Endodermal cell (in vitro differentiated cells): ENCODE data around the gene C2orf81. TPM values are rescaled to one million over a fixed set of nuclear protein-coding genes. Genes with fewer than 3 reads are reported as not detected.

Experiments
- DNase-seq: peaks from one replicate; pipeline ENCODE4 v3.0.0-alpha.2; 2017
- H3K27ac ChIP-seq: 2 replicates; pipeline ENCODE4 v1.5.1; 2013; ENCODE audit warnings: mild to moderate bottlenecking, low read depth, low read length, moderate library complexity
- H3K27me3 ChIP-seq: 2 replicates; pipeline ENCODE4 v1.6.1; 2013; ENCODE audit warnings: mild to moderate bottlenecking, low read length, moderate library complexity; ENCODE audit not compliant: insufficient read depth, control insufficient read depth, poor library complexity, severe bottlenecking
- H3K36me3 ChIP-seq: 2 replicates; pipeline ENCODE4 v1.7.0; 2013; ENCODE audit warnings: mild to moderate bottlenecking, low read length, moderate library complexity; ENCODE audit not compliant: control insufficient read depth, insufficient read depth
- H3K4me1 ChIP-seq: one replicate; pipeline ENCODE4 v1.7.0; 2013; ENCODE audit warnings: low read length; ENCODE audit not compliant: control insufficient read depth, insufficient read depth
- H3K4me3 ChIP-seq: 2 replicates; pipeline ENCODE4 v1.5.1; 2013; ENCODE audit warnings: mild to moderate bottlenecking, low read length, moderate library complexity
- H3K9ac ChIP-seq: 2 replicates; pipeline ENCODE4 v1.6.1; 2013; ENCODE audit warnings: mild to moderate bottlenecking, low read length, moderate library complexity; ENCODE audit not compliant: poor library complexity, severe bottlenecking; ENCODE audit errors: extremely low read depth
- H3K9me3 ChIP-seq: 2 replicates; pipeline ENCODE4 v1.6.1; 2013; ENCODE audit warnings: mild to moderate bottlenecking, low read length, moderate library complexity; ENCODE audit not compliant: control insufficient read depth
- H3K27ac Mint-ChIP-seq: 2 replicates; pipeline ENCODE4 v1.8.0; 2020; ENCODE audit warnings: mixed read lengths
- H3K27me3 Mint-ChIP-seq: 2 replicates; pipeline ENCODE4 v1.8.0; 2021; ENCODE audit warnings: mild to moderate bottlenecking, mixed read lengths; ENCODE audit not compliant: insufficient read depth
- H3K36me3 Mint-ChIP-seq: 2 replicates; pipeline ENCODE4 v1.8.0; 2020; ENCODE audit warnings: low read depth, mixed read lengths
- H3K4me1 Mint-ChIP-seq: 2 replicates; pipeline ENCODE4 v1.8.0; 2020; ENCODE audit warnings: mixed read lengths
- H3K4me3 Mint-ChIP-seq: 2 replicates; pipeline ENCODE4 v1.8.0; 2020; ENCODE audit warnings: mild to moderate bottlenecking, moderate library complexity, mixed read lengths
- H3K9me3 Mint-ChIP-seq: 2 replicates; pipeline ENCODE4 v1.8.0; 2020; ENCODE audit warnings: mild to moderate bottlenecking, mixed read lengths
- WGBS, 2 experiments: methylation state at CpG; one replicate each; pipeline versions ENCODE4 v1.1.5 to v1.1.7; 2013; ENCODE audit warnings: missing lambda C conversion rate in 2 of 2, mixed read lengths in 1 of 2; ENCODE audit not compliant: insufficient coverage in 1 of 2, insufficient read length in 1 of 2; 5-methylcytosine and 5-hydroxymethylcytosine counted together
- total RNA-seq, 2 donors: library from RNA; stranded (reverse); fragmentation: NEBNext Ultra II Directional in 1 of 2; extraction: Animal tissue kit (Norgen Biotek cat#: 25700) in 1 of 2; gene quantifications; 2 replicates in 1 of 2; 3 replicates in 1 of 2; pipeline ENCODE4 v1.2.1, GENCODE V29; 2021
- TF ChIP-seq, protein P1 (sequence below): fragments of 200-600 bp; sonication (generic); conservative IDR thresholded peaks from 2 replicates; pipeline ENCODE4 v1.5.0; 2021; ENCODE audit warnings: antibody characterized with exemption, mild to moderate bottlenecking

C2orf81 gene
- total RNA-seq, 2 donors from 2014 or later, result 3.8 to 4.8 TPM

- Histone ChIP-seq H3K4me1 (peaks cover 13% of the 10 kb centered on the region), H3K4me3 (no peak overlapping the region), H3K9me3 (no peaks in the 10 kb centered on the region), H3K9ac (no peak overlapping the region), H3K27ac (no peak overlapping the region), H3K27me3 (no peaks in the 10 kb centered on the region), H3K36me3 (peaks cover 79% of the 10 kb centered on the region)
- Mint-ChIP-seq H3K27ac (peak overlapping the region; percentile 38), H3K27me3 (no peaks in the 10 kb centered on the region), H3K4me3 (no peak overlapping the region), H3K36me3 (peaks cover 53% of the 10 kb centered on the region), H3K4me1 (peaks cover 21% of the 10 kb centered on the region), H3K9me3 (no peaks in the 10 kb centered on the region)
- WGBS, 2 experiments, result 90 to 97% methylated on average over 4 to 6 of the region's 6 CpGs
- TF ChIP-seq, protein P1, sequence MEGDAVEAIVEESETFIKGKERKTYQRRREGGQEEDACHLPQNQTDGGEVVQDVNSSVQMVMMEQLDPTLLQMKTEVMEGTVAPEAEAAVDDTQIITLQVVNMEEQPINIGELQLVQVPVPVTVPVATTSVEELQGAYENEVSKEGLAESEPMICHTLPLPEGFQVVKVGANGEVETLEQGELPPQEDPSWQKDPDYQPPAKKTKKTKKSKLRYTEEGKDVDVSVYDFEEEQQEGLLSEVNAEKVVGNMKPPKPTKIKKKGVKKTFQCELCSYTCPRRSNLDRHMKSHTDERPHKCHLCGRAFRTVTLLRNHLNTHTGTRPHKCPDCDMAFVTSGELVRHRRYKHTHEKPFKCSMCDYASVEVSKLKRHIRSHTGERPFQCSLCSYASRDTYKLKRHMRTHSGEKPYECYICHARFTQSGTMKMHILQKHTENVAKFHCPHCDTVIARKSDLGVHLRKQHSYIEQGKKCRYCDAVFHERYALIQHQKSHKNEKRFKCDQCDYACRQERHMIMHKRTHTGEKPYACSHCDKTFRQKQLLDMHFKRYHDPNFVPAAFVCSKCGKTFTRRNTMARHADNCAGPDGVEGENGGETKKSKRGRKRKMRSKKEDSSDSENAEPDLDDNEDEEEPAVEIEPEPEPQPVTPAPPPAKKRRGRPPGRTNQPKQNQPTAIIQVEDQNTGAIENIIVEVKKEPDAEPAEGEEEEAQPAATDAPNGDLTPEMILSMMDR, result no peak
- DNase-seq, result no peak
Measured at GRCh38 chr2:74372674-74373073, 48.7 kb downstream of the C2orf81 start.

DNA sequence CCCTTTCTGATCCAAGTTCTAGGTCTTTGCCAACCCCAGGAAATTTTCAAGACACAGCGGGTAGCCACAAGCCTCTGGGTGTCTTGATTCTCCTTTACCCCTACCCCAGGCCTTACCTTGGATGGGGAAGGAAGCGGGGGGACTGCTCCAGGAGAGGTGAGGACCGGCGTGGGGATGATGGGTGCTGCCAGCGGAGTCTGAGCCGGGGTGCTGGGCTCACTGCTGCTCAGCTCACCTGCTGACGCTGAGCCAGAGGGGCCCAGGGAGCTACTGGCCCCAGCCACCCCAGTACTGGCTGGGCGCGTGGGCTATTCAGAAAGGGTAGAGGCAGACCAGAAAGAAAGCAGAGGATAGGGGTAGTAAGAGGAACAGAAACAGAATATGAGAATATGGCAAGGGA lies 50.0 kb downstream of the C2orf81 start:
- no peak overlapping the region for H3K27ac ChIP-seq
- no peak overlapping the region for H3K4me3 ChIP-seq
- Mint-ChIP-seq H3K4me3 (no peak overlapping the region), H3K4me1 (peaks cover 21% of the 10 kb centered on the region), H3K27me3 (no peaks in the 10 kb centered on the region), H3K27ac (peak overlapping the region; percentile 10), H3K9me3 (no peaks in the 10 kb centered on the region), H3K36me3 (peaks cover 58% of the 10 kb centered on the region)
- no peaks in the 10 kb centered on the region for H3K27me3 ChIP-seq
- WGBS, 2 experiments, result 90 to 94% methylated on average over 5 to 9 of the region's 9 CpGs
- no peaks in the 10 kb centered on the region for H3K9me3 ChIP-seq
- no peak for DNase-seq
- TF ChIP-seq, protein P1, result no peak
- H3K36me3 ChIP-seq, result peaks cover 81% of the 10 kb centered on the region
- no peak overlapping the region for H3K9ac ChIP-seq
- H3K4me1 ChIP-seq, result peaks cover 13% of the 10 kb centered on the region

- Histone ChIP-seq H3K4me3 (no peak overlapping the region), H3K9me3 (no peaks in the 10 kb centered on the region), H3K9ac (no peak overlapping the region), H3K27me3 (no peaks in the 10 kb centered on the region), H3K27ac (no peak overlapping the region), H3K4me1 (peaks cover 13% of the 10 kb centered on the region), H3K36me3 (peaks cover 82% of the 10 kb centered on the region)
- Mint-ChIP-seq H3K27me3 (no peaks in the 10 kb centered on the region), H3K9me3 (no peaks in the 10 kb centered on the region), H3K36me3 (peaks cover 63% of the 10 kb centered on the region), H3K27ac (no peak overlapping the region), H3K4me1 (peaks cover 19% of the 10 kb centered on the region), H3K4me3 (no peak overlapping the region)
- TF ChIP-seq, protein P1, result no peak
- no peak for DNase-seq
- WGBS, 2 experiments, result 93 to 100% methylated on average over 2 to 7 of the region's 7 CpGs
Measured at GRCh38 chr2:74369976-74370375, 51.4 kb downstream of the C2orf81 start.
